HG02938 (cell line): ENCODE results near the gene GRIK5.

Experiments
- ATAC-seq: cut with Tn5 transposase; IDR thresholded peaks from one replicate; pipeline ENCODE4 v1.9.1; 2021; ENCODE audit warnings: mild to moderate bottlenecking, moderate library complexity; ENCODE audit not compliant: unreplicated experiment

GRIK5 gene

GRCh38 chr19:42096255-42096837 is 26.3 kb upstream of the GRIK5 start:
- no peak for ATAC-seq

- ATAC-seq, result no peak
Measured at GRCh38 chr19:42095814-42096230, 25.8 kb upstream of the GRIK5 start.

- no peak for ATAC-seq
Measured at GRCh38 chr19:42095142-42095813, 25.3 kb upstream of the GRIK5 start.

GRCh38 chr19:42093926-42094325 is 23.9 kb upstream of the GRIK5 start:
- ATAC-seq, result no peak

- ATAC-seq, result no peak
Measured at GRCh38 chr19:42093505-42093904, 23.5 kb upstream of the GRIK5 start.

- ATAC-seq, result no peak
Measured at GRCh38 chr19:42092350-42092749, 22.3 kb upstream of the GRIK5 start.

GRCh38 chr19:42091742-42092141 is 21.7 kb upstream of the GRIK5 start:
- no peak for ATAC-seq

GRCh38 chr19:42091300-42091699 is 21.3 kb upstream of the GRIK5 start:
- ATAC-seq, result no peak

GRCh38 chr19:42090672-42091071 is 20.7 kb upstream of the GRIK5 start:
- no peak for ATAC-seq

- ATAC-seq, result no peak
Measured at GRCh38 chr19:42089772-42090171, 19.8 kb upstream of the GRIK5 start.

GRCh38 chr19:42089191-42089750 is 19.3 kb upstream of the GRIK5 start:
- ATAC-seq, result no peak

- ATAC-seq, result no peak
Measured at GRCh38 chr19:42088471-42089190, 18.6 kb upstream of the GRIK5 start.

GRCh38 chr19:42086770-42087550 is 17.0 kb upstream of the GRIK5 start:
- no peak for ATAC-seq

- no peak for ATAC-seq
Measured at GRCh38 chr19:42086188-42086736, 16.3 kb upstream of the GRIK5 start.

GRCh38 chr19:42083537-42083936 is 13.5 kb upstream of the GRIK5 start:
- no peak for ATAC-seq

- no peak for ATAC-seq
Measured at GRCh38 chr19:42081584-42082203, 11.7 kb upstream of the GRIK5 start.

GRCh38 chr19:42080764-42081375 is 10.9 kb upstream of the GRIK5 start:
- ATAC-seq, result no peak

- no peak for ATAC-seq
Measured at GRCh38 chr19:42079886-42080763, 10.1 kb upstream of the GRIK5 start.

- no peak for ATAC-seq
Measured at GRCh38 chr19:42079276-42079669, 9.3 kb upstream of the GRIK5 start.
